Neural cell (in vitro differentiated cells): ENCODE measurements around the gene EIF2B2.

ENCODE experiments used
- EP300 ChIP-seq: fragments of 450-650 bp; conservative IDR thresholded peaks from 2 replicates; pipeline ENCODE4 v1.6.1; 2014; ENCODE audit warnings: antibody characterized with exemption, mild to moderate bottlenecking, moderate library complexity; ENCODE audit not compliant: poor library complexity, severe bottlenecking
- EZH2 ChIP-seq: fragments of 200-600, 300-800 bp; shearing (Covaris generic), sonication (generic); IDR thresholded peaks from 2 replicates; pipeline ENCODE4 v1.6.1; 2014; ENCODE audit warnings: antibody characterized with exemption, low read length, borderline replicate concordance, mild to moderate bottlenecking; ENCODE audit not compliant: insufficient read depth, poor library complexity, severe bottlenecking
- MXI1 ChIP-seq: fragments of 450-650 bp; conservative IDR thresholded peaks from 2 replicates; pipeline ENCODE4 v1.6.1; 2014; ENCODE audit warnings: antibody characterized with exemption, mild to moderate bottlenecking; ENCODE audit not compliant: poor library complexity, severe bottlenecking
- POLR2AphosphoS5 ChIP-seq: IDR thresholded peaks from 2 replicates; pipeline ENCODE4 v1.6.1; 2012
- RAD21 ChIP-seq: fragments of 450-650 bp; conservative IDR thresholded peaks from 2 replicates; pipeline ENCODE4 v1.6.1; 2014; ENCODE audit warnings: antibody characterized with exemption, mild to moderate bottlenecking, moderate library complexity
- SMC3 ChIP-seq: fragments of 450-650 bp; conservative IDR thresholded peaks from 2 replicates; pipeline ENCODE4 v1.6.1; 2014; ENCODE audit warnings: antibody characterized with exemption, mild to moderate bottlenecking, moderate library complexity; ENCODE audit not compliant: poor library complexity
- TAF1 ChIP-seq: IDR thresholded peaks from 2 replicates; pipeline ENCODE4 v1.6.1; 2012; ENCODE audit warnings: low read depth
- TF ChIP-seq, protein P1 (sequence below): fragments of 450-650 bp; IDR thresholded peaks from 2 replicates; pipeline ENCODE4 v1.5.1; 2014; ENCODE audit warnings: antibody characterized with exemption, mild to moderate bottlenecking, moderate library complexity; ENCODE audit not compliant: poor library complexity, severe bottlenecking
- TF ChIP-seq, protein P2 (sequence below): IDR thresholded peaks from 2 replicates; pipeline ENCODE4 v1.6.1; 2012; ENCODE audit warnings: borderline replicate concordance

DNA sequence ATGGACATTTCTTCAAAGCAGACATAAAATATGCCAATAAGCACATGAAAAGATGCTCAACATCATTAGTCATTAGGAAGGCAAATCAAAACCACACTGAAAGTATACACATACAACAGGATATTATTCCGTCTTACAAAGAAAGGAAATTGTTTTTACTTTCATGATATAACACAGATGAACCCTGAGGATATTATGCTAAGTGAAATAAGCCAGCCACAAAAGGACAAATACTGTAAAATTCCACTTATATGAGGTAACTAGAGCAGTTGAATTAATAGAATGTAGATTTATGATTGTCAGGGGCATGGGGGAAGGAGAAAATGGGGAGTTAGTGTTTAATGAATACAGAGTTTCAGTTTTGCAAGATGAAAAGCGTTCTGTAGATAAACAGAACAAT, 56.9 kb downstream of the EIF2B2 start:
- no peak for TF ChIP-seq SMC3
- no peak for TF ChIP-seq POLR2AphosphoS5
- TF ChIP-seq, protein P1, sequence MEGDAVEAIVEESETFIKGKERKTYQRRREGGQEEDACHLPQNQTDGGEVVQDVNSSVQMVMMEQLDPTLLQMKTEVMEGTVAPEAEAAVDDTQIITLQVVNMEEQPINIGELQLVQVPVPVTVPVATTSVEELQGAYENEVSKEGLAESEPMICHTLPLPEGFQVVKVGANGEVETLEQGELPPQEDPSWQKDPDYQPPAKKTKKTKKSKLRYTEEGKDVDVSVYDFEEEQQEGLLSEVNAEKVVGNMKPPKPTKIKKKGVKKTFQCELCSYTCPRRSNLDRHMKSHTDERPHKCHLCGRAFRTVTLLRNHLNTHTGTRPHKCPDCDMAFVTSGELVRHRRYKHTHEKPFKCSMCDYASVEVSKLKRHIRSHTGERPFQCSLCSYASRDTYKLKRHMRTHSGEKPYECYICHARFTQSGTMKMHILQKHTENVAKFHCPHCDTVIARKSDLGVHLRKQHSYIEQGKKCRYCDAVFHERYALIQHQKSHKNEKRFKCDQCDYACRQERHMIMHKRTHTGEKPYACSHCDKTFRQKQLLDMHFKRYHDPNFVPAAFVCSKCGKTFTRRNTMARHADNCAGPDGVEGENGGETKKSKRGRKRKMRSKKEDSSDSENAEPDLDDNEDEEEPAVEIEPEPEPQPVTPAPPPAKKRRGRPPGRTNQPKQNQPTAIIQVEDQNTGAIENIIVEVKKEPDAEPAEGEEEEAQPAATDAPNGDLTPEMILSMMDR: no peak
- TF ChIP-seq TAF1: no peak
- no peak for TF ChIP-seq EP300
- TF ChIP-seq EZH2: no peak
- no peak for TF ChIP-seq RAD21
- TF ChIP-seq, protein P2, sequence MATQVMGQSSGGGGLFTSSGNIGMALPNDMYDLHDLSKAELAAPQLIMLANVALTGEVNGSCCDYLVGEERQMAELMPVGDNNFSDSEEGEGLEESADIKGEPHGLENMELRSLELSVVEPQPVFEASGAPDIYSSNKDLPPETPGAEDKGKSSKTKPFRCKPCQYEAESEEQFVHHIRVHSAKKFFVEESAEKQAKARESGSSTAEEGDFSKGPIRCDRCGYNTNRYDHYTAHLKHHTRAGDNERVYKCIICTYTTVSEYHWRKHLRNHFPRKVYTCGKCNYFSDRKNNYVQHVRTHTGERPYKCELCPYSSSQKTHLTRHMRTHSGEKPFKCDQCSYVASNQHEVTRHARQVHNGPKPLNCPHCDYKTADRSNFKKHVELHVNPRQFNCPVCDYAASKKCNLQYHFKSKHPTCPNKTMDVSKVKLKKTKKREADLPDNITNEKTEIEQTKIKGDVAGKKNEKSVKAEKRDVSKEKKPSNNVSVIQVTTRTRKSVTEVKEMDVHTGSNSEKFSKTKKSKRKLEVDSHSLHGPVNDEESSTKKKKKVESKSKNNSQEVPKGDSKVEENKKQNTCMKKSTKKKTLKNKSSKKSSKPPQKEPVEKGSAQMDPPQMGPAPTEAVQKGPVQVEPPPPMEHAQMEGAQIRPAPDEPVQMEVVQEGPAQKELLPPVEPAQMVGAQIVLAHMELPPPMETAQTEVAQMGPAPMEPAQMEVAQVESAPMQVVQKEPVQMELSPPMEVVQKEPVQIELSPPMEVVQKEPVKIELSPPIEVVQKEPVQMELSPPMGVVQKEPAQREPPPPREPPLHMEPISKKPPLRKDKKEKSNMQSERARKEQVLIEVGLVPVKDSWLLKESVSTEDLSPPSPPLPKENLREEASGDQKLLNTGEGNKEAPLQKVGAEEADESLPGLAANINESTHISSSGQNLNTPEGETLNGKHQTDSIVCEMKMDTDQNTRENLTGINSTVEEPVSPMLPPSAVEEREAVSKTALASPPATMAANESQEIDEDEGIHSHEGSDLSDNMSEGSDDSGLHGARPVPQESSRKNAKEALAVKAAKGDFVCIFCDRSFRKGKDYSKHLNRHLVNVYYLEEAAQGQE: no peak
- no peak for TF ChIP-seq MXI1
